Bronchial epithelial cell (primary cell): ENCODE data around the gene STK38L. TPM values are rescaled to one million over a fixed set of nuclear protein-coding genes. Genes with fewer than 3 reads are reported as not detected.

Experiments
- DNase-seq: peaks from one replicate; pipeline ENCODE4 v3.0.0-alpha.2; 2010; ENCODE audit warnings: low read depth
- FAIRE-seq: peaks from 2 replicates; lab custom pipeline; 2011; peaks lifted over from hg19 to GRCh38; lab: Jason Lieb, UNC
- H3K27me3 ChIP-seq: 2 replicates; pipeline ENCODE4 v1.5.1; 2011; ENCODE audit warnings: low read length; ENCODE audit not compliant: control insufficient read depth, insufficient read depth
- H3K36me3 ChIP-seq: 2 replicates; pipeline ENCODE4 v1.5.1; 2011; ENCODE audit warnings: low read length; ENCODE audit not compliant: control insufficient read depth, insufficient read depth
- H3K4me3 ChIP-seq: 2 replicates; pipeline ENCODE4 v1.5.1; 2011; ENCODE audit warnings: mild to moderate bottlenecking, low read depth, low read length, control low read depth
- total RNA-seq: library from RNA; depleted of rRNA; stranded (reverse); fragments of >200 nt; gene quantifications from 2 replicates; pipeline ENCODE4 v1.2.1, GENCODE V29; 2014
- TF ChIP-seq, protein P1 (sequence below): IDR thresholded peaks from 2 replicates; pipeline ENCODE4 v1.5.1; 2011; ENCODE audit warnings: mild to moderate bottlenecking, moderate library complexity, low read length, control low read depth, inconsistent platforms; ENCODE audit not compliant: insufficient read depth, severe bottlenecking

STK38L gene
- total RNA-seq, 1 donor from 2014 or later: 25.0 TPM

DNA sequence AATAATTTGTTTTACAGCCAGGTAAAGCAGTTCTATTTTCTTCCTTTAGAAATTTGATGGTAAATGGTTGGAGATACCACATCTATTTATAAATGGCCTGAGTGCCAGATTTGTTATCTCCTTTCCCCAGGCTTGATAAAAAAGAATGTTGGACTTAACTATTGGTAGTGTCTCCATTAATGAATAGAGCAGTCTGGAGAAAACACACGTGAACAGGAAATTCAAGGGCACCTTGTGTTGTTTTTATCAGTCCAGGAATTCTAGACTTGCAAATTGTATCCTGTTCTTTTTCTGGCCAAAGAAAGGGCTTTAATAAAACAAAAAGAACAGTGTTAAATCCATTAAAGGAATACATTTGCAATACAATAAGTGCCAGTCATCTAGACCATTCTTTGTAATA, 47.8 kb downstream of the STK38L start:
- DNase-seq (no peak), FAIRE-seq (no peak)
- TF ChIP-seq, protein P1, sequence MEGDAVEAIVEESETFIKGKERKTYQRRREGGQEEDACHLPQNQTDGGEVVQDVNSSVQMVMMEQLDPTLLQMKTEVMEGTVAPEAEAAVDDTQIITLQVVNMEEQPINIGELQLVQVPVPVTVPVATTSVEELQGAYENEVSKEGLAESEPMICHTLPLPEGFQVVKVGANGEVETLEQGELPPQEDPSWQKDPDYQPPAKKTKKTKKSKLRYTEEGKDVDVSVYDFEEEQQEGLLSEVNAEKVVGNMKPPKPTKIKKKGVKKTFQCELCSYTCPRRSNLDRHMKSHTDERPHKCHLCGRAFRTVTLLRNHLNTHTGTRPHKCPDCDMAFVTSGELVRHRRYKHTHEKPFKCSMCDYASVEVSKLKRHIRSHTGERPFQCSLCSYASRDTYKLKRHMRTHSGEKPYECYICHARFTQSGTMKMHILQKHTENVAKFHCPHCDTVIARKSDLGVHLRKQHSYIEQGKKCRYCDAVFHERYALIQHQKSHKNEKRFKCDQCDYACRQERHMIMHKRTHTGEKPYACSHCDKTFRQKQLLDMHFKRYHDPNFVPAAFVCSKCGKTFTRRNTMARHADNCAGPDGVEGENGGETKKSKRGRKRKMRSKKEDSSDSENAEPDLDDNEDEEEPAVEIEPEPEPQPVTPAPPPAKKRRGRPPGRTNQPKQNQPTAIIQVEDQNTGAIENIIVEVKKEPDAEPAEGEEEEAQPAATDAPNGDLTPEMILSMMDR: no peak
- H3K27me3 ChIP-seq: no peaks in the 10 kb centered on the region
- no peak overlapping the region for H3K4me3 ChIP-seq
- no peaks in the 10 kb centered on the region for H3K36me3 ChIP-seq

DNA sequence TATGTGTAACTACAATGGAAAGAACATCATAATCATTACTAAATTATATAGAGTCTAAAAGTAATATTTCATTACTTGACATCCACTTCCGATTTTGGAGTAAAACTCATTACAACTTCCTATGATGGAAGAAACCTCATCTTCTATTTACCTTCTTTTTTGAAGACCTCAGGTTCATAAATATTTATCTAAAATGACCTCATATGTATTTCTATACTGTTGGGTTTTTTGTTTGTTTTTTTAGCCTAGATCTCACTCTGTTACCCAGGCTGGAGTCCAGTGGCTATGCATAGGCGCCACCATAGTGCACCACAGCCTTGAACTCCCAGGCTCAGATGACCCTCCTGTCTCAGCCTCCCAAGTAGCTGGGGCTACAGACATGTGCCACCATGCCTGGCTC, 48.6 kb downstream of the STK38L start:
- H3K27me3 ChIP-seq: no peaks in the 10 kb centered on the region
- no peak overlapping the region for H3K4me3 ChIP-seq
- H3K36me3 ChIP-seq: peaks cover under 1% of the 10 kb centered on the region
- DNase-seq (no peak), FAIRE-seq (no peak)
- TF ChIP-seq, protein P1: no peak

DNA sequence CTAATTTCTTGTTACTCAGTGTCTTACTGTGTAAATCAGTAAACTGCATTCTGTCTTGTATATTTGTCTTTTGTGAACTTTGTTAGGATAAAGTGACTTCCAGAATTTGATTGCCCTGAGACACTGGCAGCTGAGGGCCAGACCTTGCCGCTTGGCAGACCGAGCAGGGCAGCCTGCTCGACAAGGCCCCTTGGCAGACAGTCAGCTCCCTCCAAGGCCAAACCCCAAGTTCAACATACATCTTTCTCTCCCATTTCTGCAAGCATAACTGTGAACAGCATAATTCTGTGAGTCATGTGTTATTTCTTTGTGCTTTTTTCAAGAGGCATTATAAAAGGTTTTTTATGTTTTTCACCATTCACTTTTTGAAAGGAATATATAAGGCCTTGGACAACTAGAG, 49.4 kb downstream of the STK38L start:
- Histone ChIP-seq H3K27me3 (no peaks in the 10 kb centered on the region), H3K36me3 (peaks cover 2% of the 10 kb centered on the region), H3K4me3 (no peak overlapping the region)
- TF ChIP-seq, protein P1: no peak
- no peak for FAIRE-seq
- DNase-seq: no peak

DNA sequence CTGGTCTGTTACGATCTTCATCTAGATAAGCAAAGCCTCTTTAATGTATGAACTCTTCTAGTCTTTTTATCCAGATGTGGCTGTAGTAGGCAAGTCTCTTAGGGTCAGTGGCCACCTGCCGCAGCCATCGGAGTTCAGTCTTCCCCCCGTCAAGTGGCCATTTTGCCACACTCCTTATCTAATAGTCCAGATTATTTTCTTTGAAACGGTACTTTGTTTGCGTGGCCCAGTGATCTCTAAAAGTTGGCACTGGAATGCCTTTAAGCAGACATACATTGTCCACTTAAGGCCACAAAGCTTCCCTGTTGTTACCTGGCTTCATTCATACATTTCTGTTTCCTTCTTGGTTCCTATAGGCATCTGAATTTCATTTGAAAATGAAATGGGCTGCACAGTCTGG, 52.6 kb downstream of the STK38L start:
- FAIRE-seq: no peak
- Histone ChIP-seq H3K27me3 (no peaks in the 10 kb centered on the region), H3K4me3 (no peak overlapping the region), H3K36me3 (peaks cover 2% of the 10 kb centered on the region)
- TF ChIP-seq, protein P1: no peak
- DNase-seq: no peak

DNA sequence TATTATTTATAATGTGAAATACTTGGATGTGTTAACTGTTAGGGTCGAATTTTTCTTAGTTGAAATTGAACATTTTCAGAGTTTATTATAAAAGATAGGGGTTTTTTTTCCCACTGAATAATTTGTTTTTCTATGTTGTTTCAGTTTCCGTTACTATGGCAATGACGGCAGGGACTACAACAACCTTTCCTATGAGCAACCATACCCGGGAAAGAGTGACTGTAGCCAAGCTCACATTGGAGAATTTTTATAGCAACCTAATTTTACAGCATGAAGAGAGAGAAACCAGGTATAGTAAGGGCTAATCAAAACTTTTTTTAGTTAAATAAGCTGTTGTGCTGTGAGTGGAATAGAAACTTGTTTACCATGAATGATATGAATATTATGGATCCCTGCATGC, 53.5 kb downstream of the STK38L start:
- H3K36me3 ChIP-seq: peaks cover 2% of the 10 kb centered on the region
- FAIRE-seq: no peak
- H3K27me3 ChIP-seq: no peaks in the 10 kb centered on the region
- no peak overlapping the region for H3K4me3 ChIP-seq
- DNase-seq: no peak
- TF ChIP-seq, protein P1: no peak

DNA sequence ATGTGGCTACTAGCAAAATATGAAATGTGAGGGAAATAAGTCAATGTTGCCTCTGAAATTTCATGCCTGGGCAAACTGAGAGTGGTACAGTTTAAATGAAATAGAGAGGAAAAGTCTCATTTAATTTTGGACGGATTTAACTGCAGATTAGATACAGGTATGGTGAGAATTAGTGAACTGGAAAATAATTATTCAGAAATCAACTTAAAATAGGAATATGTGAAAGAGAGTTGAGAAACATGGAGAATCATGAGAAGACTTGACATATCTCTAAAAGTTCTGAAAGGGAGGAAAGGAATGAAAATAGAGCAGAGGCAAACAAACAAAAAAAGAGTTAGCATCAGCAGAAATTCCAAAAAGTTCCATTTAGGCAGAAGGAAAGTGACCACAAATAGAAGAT, 55.0 kb downstream of the STK38L start:
- Histone ChIP-seq H3K36me3 (peaks cover 3% of the 10 kb centered on the region), H3K4me3 (no peak overlapping the region), H3K27me3 (no peaks in the 10 kb centered on the region)
- TF ChIP-seq, protein P1: no peak
- no peak for DNase-seq
- FAIRE-seq: no peak
